Sigmoid colon (tissue), 7 donors: ENCODE data around the gene STK24. TPM values are rescaled to one million over a fixed set of nuclear protein-coding genes. Genes with fewer than 3 reads are reported as not detected.
A peak's percentile ranks its signal among the peaks of the same experiment; 100 is the strongest.

Experiments used
- DNase-seq: peaks from one replicate; pipeline ENCODE4 v3.0.0-alpha.2; 2019
- H3K27ac ChIP-seq, 4 donors: fragments of 200-600 bp; sonication (generic); one replicate each; pipeline ENCODE4 v1.5.1; 2016 to 2019; ENCODE audit warnings: mild to moderate bottlenecking in 1 of 4
- H3K27me3 ChIP-seq, 3 donors: fragments of 200-600 bp; sonication (generic); one replicate each; pipeline ENCODE4 v1.5.1; 2019; ENCODE audit warnings: mild to moderate bottlenecking in 1 of 3
- H3K36me3 ChIP-seq, 4 donors: fragments of 200-600 bp; sonication (generic); one replicate each; pipeline ENCODE4 v1.5.1; 2016 to 2019
- H3K4me1 ChIP-seq, 4 donors: fragments of 200-600 bp; sonication (generic); one replicate each; pipeline ENCODE4 v1.5.1; 2017 to 2019
- H3K4me3 ChIP-seq, 4 donors: fragments of 200-600 bp; sonication (generic); one replicate each; pipeline ENCODE4 v1.5.1; 2017 to 2019; ENCODE audit warnings: mild to moderate bottlenecking in 2 of 4, moderate library complexity in 1 of 4
- H3K9me3 ChIP-seq, 4 donors: fragments of 200-600 bp in 3 of 4; sonication (generic) in 3 of 4; one replicate each; pipeline versions ENCODE4 v1.5.1 to v1.6.1; 2013 to 2019
- CTCF ChIP-seq, 4 experiments: fragments of 450-650 bp in 3 of 4; fragments of 200-600 bp in 1 of 4; IDR thresholded peaks; one replicate each; pipeline ENCODE4 v1.5.1; 2016 to 2019; ENCODE audit warnings: antibody characterized with exemption in 4 of 4, mild to moderate bottlenecking in 3 of 4, moderate library complexity in 2 of 4
- EP300 ChIP-seq, 4 donors: sonication (generic); formaldehyde crosslinking; IDR thresholded peaks; one replicate each; pipeline ENCODE4 v1.6.1; 2017; ENCODE audit warnings: antibody characterized with exemption in 4 of 4
- POLR2A ChIP-seq, 2 donors: fragments of 450-650 bp; IDR thresholded peaks; one replicate each; pipeline ENCODE4 v1.6.1; 2016; ENCODE audit warnings: antibody characterized with exemption in 2 of 2, mild to moderate bottlenecking in 2 of 2, moderate library complexity in 2 of 2
- POLR2AphosphoS5 ChIP-seq, 4 donors: sonication (generic); formaldehyde crosslinking; IDR thresholded peaks; one replicate each; pipeline ENCODE4 v1.6.1; 2017; ENCODE audit warnings: antibody characterized with exemption in 4 of 4
- WGBS, 2 donors: extraction: QIAGEN DNeasy Blood & Tissue Kit; methylation state at CpG; one replicate each; pipeline ENCODE4 v1.1.7; 2013; 5-methylcytosine and 5-hydroxymethylcytosine counted together
- intact Hi-C: fragments of 100-400 bp; cut with DNase I; formaldehyde crosslinking; loops from one replicate; pipeline ENCODE4 v1.15.1; 2023
- polyA plus RNA-seq, 3 donors: library from polyadenylated mRNA; stranded (reverse); fragments of 200-250 nt; gene quantifications; one replicate each; pipeline ENCODE4 v1.2.3, GENCODE V29; 2013
- total RNA-seq, 4 donors: library from RNA; depleted of rRNA; stranded (reverse); fragments of >200 nt; gene quantifications; one replicate each; pipeline ENCODE4 v1.1.0, GENCODE V29; 2016
- donor health status: healthy with polysubstance abuse.
- donor health status: Bipolar disorder and iron deficiency.
- donor health status: healthy.

STK24 gene
- total and polyA plus RNA-seq, 7 donors, result 59.7 to 200 (median 78.9) TPM

GRCh38 chr13:98459721-98460370 is 117.1 kb downstream of the STK24 start:
- TF ChIP-seq POLR2A (IDR thresholded peaks at IDR 0.05) (no peak), CTCF (IDR thresholded peaks at IDR 0.05) (no peak), EP300 (IDR thresholded peaks at IDR 0.05) (no peak), POLR2AphosphoS5 (IDR thresholded peaks at IDR 0.05) (no peak)
- peak; percentile 43 for DNase-seq
- Histone ChIP-seq H3K9me3 (no peaks in the 10 kb centered on the region), H3K4me1 (peaks cover 0 to 30% (median 20%) of the 10 kb centered on the region in 4 donors), H3K36me3 (peaks cover 0 to 77% (median 28%) of the 10 kb centered on the region in 4 donors), H3K27me3 (no peaks in the 10 kb centered on the region), H3K4me3 (no peak overlapping the region), H3K27ac (peak overlapping the region in 1 of 4 donors; percentile 14)
- WGBS, 2 donors, result 93% methylated on average over 13 of the region's 13 CpGs
- intact Hi-C loops, result no loop called here

- Histone ChIP-seq H3K4me1 (peaks cover 0 to 36% (median 24%) of the 10 kb centered on the region in 4 donors), H3K27ac (peak overlapping the region in 2 of 4 donors; percentile 0 to 14), H3K9me3 (no peaks in the 10 kb centered on the region), H3K4me3 (no peak overlapping the region), H3K36me3 (peaks cover 0 to 73% (median 28%) of the 10 kb centered on the region in 4 donors), H3K27me3 (no peaks in the 10 kb centered on the region)
- peak; percentile 63 for DNase-seq
- TF ChIP-seq CTCF (IDR thresholded peaks at IDR 0.05) (no peak), POLR2AphosphoS5 (IDR thresholded peaks at IDR 0.05) (no peak), EP300 (IDR thresholded peaks at IDR 0.05) (no peak), POLR2A (IDR thresholded peaks at IDR 0.05) (no peak)
- intact Hi-C loops, result no loop called here
- WGBS, 2 donors, result 96 to 97% methylated on average over 18 of the region's 18 CpGs
These were observed 117.7 kb downstream of the STK24 start for GRCh38 chr13:98459171-98459681.

- intact Hi-C loops, result no loop called here
- Histone ChIP-seq H3K27ac (peak overlapping the region in 2 of 4 donors; percentile 0 to 9), H3K4me1 (peaks cover 0 to 33% (median 23%) of the 10 kb centered on the region in 4 donors)
These were observed 118.5 kb downstream of the STK24 start for GRCh38 chr13:98458431-98458830.

GRCh38 chr13:98457053-98457452 is 119.9 kb downstream of the STK24 start:
- TF ChIP-seq CTCF (IDR thresholded peaks at IDR 0.05), result no peak
- no peak for TF ChIP-seq EP300 (IDR thresholded peaks at IDR 0.05)
- no peaks in the 10 kb centered on the region for H3K9me3 ChIP-seq
- WGBS, 2 donors, result 93 to 94% methylated on average over 13 of the region's 13 CpGs
- H3K36me3 ChIP-seq, result peaks cover 0 to 70% (median 26%) of the 10 kb centered on the region in 4 donors
- H3K27me3 ChIP-seq, result no peaks in the 10 kb centered on the region
- peaks cover 0 to 22% (median 16%) of the 10 kb centered on the region in 4 donors for H3K4me1 ChIP-seq
- no peak for DNase-seq
- intact Hi-C loops, result no loop called here
- no peak overlapping the region for H3K4me3 ChIP-seq
- peak overlapping the region in 1 of 4 donors; percentile 79 for H3K27ac ChIP-seq

More at GRCh38 chr13:98458431-98458830, 118.5 kb downstream of the STK24 start:
- Histone ChIP-seq H3K4me3 (no peak overlapping the region), H3K27me3 (no peaks in the 10 kb centered on the region), H3K36me3 (peaks cover 0 to 71% (median 27%) of the 10 kb centered on the region in 4 donors), H3K9me3 (no peaks in the 10 kb centered on the region)
- 85 to 86% methylated on average over 16 of the region's 16 CpGs for WGBS, 2 donors
- peak; percentile 67 for DNase-seq
- TF ChIP-seq EP300 (IDR thresholded peaks at IDR 0.05), result no peak
- TF ChIP-seq CTCF (IDR thresholded peaks at IDR 0.05), result no peak
- TF ChIP-seq POLR2A (IDR thresholded peaks at IDR 0.05), result no peak
- TF ChIP-seq POLR2AphosphoS5 (IDR thresholded peaks at IDR 0.05), result no peak
